NB4 (cell line): ENCODE results near the gene APOL2.
A peak's percentile ranks its signal among the peaks of the same experiment; 100 is the strongest.

Experiments
- DNase-seq: peaks from one replicate; pipeline ENCODE4 v3.0.0; 2010; ENCODE audit warnings: low read depth
- H3K4me3 ChIP-seq: one replicate; pipeline ENCODE4 v1.5.1; 2011; ENCODE audit warnings: mild to moderate bottlenecking, low read depth, low read length, moderate library complexity
- MAX ChIP-seq: IDR thresholded peaks from 2 replicates; pipeline ENCODE4 v1.6.1; 2011; ENCODE audit warnings: low read depth, low read length
- MYC ChIP-seq: IDR thresholded peaks from 2 replicates; pipeline ENCODE4 v1.6.1; 2011; ENCODE audit warnings: low read depth, low read length
- POLR2A ChIP-seq: IDR thresholded peaks from 2 replicates; pipeline ENCODE4 v1.6.1; 2011; ENCODE audit warnings: mild to moderate bottlenecking; ENCODE audit not compliant: insufficient read length; ENCODE audit errors: extremely low read depth
- TF ChIP-seq, protein P1 (sequence below): IDR thresholded peaks from one replicate; pipeline ENCODE4 v1.5.1; 2012; ENCODE audit warnings: low read depth, low read length

The APOL2 gene

GRCh38 chr22:36227806-36228205 is 11.5 kb downstream of the APOL2 start:
- H3K4me3 ChIP-seq = no peak overlapping the region
- TF ChIP-seq MYC (no peak), POLR2A (no peak)

DNA sequence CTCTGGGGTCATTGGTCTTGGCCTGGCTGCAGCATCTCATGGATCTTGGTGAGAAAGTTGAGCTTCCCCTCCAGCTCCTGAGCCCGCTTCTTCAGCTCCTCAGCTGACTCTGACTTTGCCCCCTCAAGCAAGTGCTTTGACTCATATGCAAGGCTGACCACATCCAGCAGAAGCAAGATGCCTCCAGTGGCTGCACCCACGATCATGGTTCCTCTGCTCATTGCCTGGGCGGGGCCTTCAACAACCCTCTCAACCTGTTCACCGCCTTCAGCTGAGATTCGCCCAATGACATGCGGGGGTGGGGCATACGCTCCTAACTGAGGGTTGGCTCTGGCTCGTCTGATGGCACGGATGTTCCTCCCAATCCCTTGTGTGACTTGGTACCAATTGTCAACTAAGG is 11.9 kb downstream of the APOL2 start:
- TF ChIP-seq, protein P1, sequence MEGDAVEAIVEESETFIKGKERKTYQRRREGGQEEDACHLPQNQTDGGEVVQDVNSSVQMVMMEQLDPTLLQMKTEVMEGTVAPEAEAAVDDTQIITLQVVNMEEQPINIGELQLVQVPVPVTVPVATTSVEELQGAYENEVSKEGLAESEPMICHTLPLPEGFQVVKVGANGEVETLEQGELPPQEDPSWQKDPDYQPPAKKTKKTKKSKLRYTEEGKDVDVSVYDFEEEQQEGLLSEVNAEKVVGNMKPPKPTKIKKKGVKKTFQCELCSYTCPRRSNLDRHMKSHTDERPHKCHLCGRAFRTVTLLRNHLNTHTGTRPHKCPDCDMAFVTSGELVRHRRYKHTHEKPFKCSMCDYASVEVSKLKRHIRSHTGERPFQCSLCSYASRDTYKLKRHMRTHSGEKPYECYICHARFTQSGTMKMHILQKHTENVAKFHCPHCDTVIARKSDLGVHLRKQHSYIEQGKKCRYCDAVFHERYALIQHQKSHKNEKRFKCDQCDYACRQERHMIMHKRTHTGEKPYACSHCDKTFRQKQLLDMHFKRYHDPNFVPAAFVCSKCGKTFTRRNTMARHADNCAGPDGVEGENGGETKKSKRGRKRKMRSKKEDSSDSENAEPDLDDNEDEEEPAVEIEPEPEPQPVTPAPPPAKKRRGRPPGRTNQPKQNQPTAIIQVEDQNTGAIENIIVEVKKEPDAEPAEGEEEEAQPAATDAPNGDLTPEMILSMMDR = no peak
- TF ChIP-seq POLR2A (no peak), MAX (no peak), MYC (no peak)
- DNase-seq = peak; percentile 31
- no peak overlapping the region for H3K4me3 ChIP-seq

More at GRCh38 chr22:36227806-36228205, 11.5 kb downstream of the APOL2 start:
- no peak for DNase-seq

GRCh38 chr22:36226189-36226588 is 13.1 kb downstream of the APOL2 start:
- no peak for DNase-seq
- no peak for TF ChIP-seq MAX
- TF ChIP-seq POLR2A = no peak
- TF ChIP-seq MYC = no peak
- TF ChIP-seq, protein P1 = no peak
- no peak overlapping the region for H3K4me3 ChIP-seq

DNA sequence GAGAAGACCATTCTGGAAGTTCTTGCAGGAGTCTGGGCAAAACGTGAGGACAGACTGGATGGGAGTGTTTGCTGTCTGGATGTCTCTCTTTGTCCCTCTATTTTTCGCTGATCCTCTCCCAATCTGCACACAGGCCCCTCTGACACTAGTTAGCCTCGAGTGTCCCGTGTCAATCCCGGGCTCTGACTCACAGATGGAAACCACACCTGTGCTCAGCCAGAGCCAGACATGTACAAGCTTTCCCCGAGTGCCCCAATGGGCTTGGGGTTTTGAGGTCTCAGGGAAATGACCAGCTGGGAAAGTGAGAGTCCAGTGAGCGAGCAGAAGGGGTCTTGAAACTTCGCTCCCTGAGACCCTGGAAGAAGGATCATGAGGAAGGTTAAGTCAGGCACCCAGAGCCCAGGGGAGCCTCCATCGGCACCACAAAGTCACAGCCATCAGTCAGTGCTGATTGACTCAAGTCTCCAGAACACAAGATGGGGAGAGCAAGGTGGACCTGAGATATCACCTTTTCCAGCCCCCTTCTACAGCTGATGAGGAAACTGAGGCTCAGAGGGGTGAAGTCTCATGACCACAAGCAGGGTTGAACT is 13.9 kb downstream of the APOL2 start:
- DNase-seq = no peak
- TF ChIP-seq, protein P1 = no peak
- TF ChIP-seq MAX (no peak), POLR2A (no peak), MYC (no peak)
- H3K4me3 ChIP-seq = no peak overlapping the region

DNA sequence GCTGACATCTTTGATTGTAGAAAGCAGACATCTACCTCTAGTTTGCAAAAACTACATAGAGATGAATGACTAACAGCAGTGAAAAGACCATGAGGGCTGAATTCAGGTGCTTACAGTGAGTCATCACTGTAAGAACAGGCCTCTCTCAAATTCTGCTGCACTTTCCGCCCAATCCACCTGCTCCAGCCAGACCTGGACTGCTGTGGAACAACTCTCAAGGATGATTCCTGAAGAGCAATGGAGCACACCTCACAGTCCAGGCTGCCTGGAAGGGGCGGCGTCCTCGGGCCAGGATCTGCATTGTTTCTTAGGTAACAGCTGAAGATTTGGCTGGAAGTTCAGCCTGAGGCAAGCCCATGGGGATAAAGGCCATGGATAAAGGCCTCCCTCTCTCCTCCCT is 15.1 kb downstream of the APOL2 start:
- TF ChIP-seq MYC = no peak
- TF ChIP-seq MAX = no peak
- no peak overlapping the region for H3K4me3 ChIP-seq
- DNase-seq = no peak

DNA sequence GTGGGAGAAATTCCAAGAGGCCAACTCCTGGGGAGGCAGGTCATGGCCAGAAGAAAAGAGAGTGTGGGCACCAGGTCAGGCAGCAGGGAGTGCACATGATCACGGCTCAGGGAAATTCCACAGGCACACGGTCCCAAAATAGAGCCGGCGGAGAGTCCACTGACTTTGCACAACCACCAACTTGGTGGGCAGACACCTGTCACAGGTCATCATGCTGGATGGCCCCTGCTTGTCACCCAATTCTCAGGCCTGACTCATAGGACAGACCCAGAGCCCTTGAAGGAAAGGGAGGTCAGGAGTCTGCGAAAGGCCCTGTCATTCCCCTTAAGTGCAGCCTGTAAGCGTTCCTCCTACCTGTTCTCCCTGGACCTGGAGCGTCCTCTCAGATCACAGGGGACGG is 15.8 kb downstream of the APOL2 start:
- H3K4me3 ChIP-seq = no peak overlapping the region
- no peak for DNase-seq
- TF ChIP-seq POLR2A (no peak), MAX (no peak), MYC (no peak)
- TF ChIP-seq, protein P1 = no peak

DNA sequence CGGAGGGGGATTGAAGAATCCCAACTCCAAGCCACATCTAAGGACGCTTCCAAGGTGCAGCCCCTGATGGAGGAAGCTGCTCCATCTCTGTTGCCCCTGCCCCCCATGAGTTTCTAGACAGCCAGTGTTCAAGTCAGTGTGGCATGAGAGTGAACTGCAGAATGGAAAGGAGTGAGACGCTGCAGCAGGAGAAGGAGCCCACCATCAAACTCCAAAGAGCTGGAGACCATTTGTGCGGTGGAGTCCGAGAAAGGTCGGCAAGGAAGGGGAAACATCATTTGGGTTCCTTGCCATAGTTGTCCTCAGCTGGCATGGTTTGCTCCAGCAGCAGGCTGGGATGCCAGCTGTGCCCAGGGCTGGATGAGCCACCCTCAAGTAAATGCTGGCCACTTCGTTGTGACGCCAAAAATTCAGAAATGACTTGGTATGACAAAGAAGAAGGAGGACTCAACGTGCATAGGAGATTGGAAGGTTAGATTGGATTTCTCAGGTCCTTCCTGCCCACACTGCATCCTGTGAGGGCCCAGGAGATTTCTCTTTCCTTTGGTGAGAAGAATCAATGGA is 16.4 kb downstream of the APOL2 start:
- no peak for DNase-seq

More for the DNA sequence above, 16.4 kb downstream of the APOL2 start:
- no peak overlapping the region for H3K4me3 ChIP-seq
- TF ChIP-seq, protein P1 = no peak
- TF ChIP-seq MAX = no peak
- no peak for TF ChIP-seq MYC
- no peak for TF ChIP-seq POLR2A
